GM18520 (cell line): Measurements from ENCODE around the gene SBDS.
A peak's percentile ranks its signal among the peaks of the same experiment; 100 is the strongest.
"Not testable (repeated sequence)": the region's sequence is repeated elsewhere in the genome, so short reads cannot be mapped to it uniquely, and the experiment has no call there.

Experiments used
- ATAC-seq: cut with Tn5 transposase; IDR thresholded peaks from one replicate; pipeline ENCODE4 v1.9.1; 2021; ENCODE audit not compliant: unreplicated experiment

SBDS gene

DNA sequence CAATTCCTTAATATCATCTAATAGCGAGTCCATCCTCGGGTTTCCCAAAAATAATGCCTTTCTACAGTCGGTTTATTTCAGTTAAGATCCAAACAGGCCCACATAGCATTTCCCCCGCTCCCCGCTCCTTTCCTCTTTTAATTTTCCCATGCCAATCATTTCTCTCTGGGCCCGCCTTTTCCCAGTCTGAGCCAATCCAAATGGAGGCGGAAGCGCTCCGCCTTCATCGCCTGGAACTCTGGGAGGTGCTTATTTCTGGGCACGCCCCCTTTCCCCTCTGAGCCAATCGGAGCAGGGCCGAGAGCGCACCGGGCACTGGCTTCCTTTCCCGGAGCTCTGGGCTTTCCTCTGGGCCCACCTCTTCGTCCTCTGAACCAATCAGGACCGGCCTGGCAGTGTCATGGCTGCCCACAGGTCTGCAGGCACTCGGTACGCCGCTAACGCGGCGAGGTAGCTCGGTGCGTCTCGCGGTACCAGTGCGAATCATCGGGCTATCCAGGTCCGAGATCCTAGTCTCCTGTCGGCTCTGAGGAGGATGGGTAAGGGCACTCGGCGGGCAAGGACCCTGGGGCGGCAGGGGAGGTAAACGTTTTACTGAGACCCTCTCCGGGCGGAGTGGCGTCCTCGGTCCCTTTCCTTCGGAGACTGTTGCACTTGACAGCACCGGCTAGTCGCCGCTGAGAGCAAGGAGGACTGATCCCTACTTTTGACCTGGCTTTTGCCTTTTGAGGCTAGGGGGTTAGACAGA, 1.2 kb upstream of the SBDS start, which contains the start of gene TYW1:
TYW1 (plus strand) TSS at position 390 of the 748 bp plus-strand sequence; CDS start at position 536, 146 bp downstream.
- ATAC-seq: peak; percentile 85

DNA sequence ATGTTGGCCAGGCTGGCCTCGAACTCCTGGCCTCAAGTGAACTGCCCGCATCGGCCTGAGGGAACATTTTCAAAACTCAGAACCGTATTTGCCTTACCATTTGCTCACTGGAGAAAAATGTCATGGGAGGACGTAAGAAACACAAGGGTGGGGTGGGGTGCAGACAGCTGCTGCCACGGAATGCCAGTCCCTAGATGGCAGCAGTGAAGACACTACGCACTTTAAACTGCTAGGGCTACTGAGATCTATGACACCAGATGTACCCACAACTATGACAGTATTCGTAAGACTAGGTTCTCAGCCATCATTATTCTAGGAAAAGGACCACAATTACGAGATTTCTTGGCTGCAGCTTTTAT, 716 bp downstream of the SBDS start:
- ATAC-seq: peak; percentile 21

DNA sequence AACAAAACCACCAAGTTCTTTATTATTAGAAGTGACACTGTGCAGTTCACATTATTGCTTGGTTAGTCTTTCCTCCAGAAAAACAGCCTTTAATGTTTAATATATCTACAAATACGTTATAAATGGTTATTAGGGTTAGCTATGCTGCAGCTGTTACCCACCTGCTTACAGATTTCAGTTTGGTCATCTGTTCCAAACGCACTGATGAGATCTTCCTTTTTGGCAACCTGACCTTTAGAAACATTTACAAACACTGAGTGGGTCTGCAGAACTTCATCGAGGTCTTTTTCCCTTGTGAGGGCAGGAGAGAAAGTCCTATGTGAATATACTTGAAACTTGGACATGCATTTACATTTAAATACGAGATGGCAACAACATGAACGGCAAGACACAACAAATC, 1.3 kb downstream of the SBDS start:
- ATAC-seq: not testable (repeated sequence)

DNA sequence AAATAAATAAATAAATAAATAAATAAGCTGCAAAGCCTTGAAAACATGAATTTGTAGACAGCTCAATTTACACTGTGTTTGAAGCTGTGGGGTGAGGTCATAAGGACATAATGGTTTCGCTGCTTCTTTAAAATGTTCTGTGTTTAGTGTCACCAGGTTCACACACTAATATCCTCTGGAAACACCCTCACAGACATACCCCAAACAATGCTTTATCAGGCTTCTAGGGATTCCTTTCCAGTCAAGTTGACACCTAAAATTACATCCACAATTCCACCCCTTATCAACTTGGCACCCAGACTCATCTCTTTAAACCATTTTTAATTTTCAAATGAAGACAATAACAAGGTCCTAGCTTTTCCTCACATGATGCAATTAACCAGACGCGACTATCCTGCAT, 5.8 kb downstream of the SBDS start:
- ATAC-seq: not testable (repeated sequence)

DNA sequence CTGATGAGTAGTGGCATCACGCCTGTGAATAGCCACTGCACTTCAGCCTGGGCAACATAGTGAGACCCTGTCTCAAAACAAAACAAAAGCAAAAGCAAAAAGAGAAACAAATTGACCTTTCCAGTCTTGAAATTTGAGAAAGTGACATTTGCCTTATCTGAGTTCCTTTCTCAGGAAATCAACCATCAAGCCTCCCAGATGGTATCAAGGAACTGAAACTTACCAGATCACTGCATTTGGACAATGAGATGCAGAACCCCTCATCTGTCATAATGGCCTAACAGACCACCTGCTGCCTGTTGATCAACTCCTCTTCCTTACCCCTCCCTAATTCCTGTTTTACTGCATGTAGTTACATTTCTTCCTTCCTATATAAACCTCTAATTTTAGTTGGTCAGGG, 15.1 kb downstream of the SBDS start:
- ATAC-seq: not testable (repeated sequence)

DNA sequence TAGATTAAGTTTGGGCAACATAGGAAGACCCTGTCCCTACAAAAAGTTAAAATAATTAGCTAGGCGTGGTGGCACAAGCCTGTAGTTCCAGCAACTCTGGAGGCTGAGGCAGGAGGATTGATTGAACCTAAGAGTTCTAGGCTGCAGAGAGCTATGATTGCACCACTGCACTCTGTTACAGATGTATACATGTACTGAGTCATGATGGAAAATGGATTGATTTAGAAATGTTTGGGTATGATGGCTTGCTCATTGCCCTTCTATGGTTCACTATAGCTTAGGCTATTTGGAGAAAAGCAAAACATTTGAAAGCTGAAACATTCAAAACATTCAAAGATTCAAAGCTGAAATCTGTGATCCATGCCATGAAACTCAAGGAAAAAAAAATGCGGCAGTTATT, 16.4 kb downstream of the SBDS start:
- ATAC-seq: not testable (repeated sequence)

DNA sequence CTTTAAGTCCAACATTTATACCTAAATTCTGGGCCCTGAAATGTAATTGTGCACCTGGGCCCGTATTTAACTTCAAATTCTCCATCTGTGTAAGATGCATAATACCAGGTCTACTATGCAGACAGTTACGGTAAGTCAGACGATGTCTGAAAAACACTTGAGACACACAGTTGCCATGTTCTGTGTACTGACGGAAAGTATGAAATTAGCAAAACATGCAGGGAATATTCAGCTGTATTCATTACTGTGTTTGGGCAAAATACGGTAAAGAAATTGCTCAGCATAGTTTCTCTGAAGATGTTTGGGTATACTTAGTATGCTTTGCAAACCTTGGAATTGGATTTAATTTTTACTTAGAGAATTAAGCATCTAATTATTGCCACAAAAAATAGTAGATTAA, 17.1 kb downstream of the SBDS start:
- not testable (repeated sequence) for ATAC-seq

DNA sequence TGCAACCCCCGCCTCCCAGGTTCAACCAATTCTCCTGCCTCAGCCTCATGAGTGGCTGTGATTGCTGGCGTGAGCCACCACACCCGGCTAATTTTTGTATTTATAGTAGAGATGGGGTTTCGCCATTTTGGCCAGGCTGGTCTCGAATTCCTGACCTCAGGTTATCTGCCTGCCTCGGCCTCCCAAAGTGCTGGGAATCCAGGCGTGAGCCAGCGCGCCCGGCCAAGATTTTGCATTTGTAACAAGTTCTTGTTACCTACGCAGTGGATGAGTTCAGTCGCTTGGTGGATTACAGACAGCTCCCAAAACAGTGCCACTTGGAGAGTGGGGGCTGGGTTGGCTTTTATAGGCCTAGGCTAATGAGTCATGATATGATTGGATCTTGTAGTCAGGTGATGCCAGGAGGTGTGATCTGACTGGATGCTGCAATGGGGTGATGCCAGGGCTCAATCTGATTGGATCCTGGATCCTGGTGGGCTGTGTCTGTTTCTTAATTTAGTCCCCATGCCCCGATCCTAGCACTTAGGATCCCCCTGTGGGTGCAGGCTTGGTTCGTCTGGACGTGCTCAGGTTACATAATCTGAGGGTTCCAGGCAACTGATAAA, 20.3 kb downstream of the SBDS start:
- ATAC-seq: no peak

DNA sequence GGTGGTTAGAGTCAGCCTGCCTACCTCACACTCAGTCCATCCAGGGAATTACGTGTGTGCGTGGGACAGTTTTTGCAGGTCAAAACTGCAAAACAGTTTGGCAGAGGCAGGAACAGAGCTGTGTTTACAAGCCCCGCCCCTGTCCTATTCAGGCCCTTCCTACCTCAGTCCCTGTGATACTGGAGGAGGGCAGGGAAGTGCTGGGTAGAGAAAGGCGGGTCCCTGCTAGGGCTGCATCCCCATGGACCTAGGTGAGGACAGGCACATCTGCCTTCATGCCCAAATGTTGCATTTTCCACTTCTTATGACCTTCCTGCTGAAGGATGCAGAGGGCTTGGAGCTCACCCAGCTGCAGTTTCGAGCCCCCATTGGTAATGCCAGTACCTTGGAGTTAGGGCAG, 25.1 kb downstream of the SBDS start:
- no peak for ATAC-seq

DNA sequence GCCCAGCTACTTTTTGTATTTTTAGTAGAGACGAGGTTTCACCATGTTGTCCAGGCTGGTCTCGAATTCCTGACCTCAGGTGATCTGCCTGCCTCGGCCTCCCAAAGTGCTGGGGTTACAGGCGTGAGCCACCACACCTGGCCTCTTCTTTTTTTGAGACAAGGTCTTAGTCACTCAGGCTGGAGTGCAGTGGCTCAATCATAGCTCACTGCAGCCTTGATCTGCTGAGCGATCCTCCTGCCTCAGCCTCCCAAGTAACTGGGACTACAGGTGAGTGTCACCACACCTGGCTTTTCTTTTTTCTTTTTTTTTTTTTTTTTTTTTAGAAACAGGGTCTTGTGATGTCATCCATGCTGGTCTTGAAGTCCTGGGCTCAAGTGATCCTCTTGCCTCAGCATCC, 26.4 kb downstream of the SBDS start:
- ATAC-seq: not testable (repeated sequence)

DNA sequence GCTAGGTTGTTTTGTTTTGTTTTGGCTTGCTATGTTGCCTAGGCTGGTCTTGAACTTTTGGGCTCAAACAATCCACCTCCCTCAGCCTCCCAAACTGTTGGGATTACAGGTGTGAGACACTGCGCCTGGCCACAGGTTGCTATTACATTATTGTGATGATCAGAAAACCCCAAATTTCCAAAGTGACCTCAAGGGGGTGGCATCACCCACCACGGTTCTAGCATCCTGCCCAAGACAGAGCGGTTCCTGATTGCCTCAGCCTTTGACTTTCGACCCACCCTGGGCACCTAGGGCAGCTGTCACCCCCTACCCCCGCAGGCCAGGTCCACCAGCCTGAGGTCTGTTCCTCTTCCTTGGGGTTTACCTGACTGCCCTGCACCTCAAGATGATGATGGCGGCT, 28.4 kb downstream of the SBDS start:
- no peak for ATAC-seq

DNA sequence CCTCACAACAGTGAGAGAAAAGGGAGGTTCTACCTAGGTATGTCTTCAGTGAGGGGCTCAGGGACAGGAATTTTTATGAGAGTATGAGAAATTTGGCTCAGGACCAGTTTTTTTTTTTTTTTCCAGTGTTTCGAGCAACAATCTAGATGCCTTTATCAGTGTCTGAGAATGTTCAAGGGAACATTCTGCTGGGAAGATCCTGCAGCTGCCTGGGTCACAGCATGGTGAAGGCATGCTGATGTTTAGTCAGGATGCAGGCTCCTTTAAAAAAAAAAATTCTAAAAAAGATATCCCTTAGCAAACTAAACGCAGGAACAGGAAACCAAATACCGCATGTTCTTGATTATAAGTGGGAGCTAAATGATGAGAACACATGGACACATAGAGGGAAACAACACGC, 31.0 kb downstream of the SBDS start:
- no peak for ATAC-seq

DNA sequence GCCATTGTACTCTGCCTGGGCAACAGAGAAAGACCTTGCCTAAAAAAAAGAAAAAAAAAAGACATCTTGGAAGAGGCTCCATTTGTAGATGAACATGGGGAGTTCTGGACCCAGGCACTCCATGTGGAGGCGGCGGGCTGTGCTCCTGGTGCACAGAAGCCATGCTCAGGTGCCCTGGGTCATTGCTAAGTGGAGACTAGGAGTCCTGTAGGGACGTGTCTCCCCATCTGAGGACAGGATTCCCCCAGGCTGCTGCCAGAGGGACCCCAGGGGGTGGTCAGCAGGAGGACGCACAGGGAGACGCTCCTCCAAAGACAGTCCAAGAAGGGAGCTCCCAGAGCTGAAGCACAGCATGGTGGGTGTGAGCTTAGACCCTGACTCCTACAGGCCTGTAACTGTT, 34.3 kb downstream of the SBDS start:
- no peak for ATAC-seq

DNA sequence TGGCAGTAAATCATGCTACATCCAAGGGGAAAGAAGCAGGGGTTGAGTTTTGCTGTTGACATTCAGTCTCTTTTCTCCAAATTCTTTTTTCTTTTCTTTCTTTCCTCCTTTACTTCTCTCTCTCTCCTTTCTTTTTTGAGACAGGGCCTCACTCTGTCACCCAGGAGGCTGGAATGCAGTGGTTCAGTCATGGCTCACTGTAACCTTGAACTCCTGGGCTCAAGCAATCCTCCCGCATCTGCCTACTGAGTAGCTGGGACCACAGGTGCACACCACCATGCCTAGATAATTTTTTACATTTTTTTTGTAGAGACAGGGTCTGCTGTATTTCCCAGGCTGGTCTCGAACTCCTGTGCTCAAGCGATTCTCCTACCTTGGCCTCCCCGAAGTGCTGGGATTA, 35.2 kb downstream of the SBDS start:
- ATAC-seq: no peak

DNA sequence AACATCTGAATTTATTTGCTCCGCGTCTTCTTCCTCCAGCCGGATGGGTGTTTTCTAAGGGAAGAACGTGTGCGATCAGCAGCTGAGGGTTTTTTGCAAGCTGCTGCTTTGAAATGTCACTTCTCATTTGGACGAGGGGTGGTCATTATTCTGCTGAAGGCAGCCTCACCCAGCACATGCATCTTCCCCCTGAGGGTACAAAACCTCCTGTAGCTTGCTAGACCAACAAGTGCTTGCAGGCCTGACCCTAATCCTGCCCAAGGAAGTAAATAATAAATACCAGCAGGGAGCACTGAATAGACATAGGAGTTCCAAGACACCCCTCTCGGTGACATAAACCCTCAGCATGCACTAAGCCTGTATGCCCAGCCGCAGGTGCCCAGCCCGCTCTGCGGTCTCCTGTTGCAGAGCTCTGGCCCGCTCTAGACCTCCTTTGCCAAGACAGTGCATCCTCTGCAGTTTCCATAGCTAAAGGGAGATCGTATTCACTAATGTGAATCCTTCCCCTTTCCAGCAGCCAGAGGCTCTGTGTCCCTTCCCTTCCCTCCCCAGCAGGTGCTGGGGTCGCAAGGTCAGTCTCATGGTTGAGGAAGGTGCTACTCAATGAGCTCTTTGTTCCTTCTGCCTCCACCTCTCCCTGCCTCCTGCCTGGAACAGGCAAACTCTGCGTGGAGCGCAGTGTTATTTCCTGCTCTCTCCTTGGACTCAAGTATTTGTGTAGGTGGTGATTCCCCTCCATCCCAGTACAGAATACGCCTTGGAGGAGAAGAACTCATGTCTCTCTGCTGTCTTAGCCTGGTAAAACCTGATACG, 36.6 kb downstream of the SBDS start:
- ATAC-seq: no peak

DNA sequence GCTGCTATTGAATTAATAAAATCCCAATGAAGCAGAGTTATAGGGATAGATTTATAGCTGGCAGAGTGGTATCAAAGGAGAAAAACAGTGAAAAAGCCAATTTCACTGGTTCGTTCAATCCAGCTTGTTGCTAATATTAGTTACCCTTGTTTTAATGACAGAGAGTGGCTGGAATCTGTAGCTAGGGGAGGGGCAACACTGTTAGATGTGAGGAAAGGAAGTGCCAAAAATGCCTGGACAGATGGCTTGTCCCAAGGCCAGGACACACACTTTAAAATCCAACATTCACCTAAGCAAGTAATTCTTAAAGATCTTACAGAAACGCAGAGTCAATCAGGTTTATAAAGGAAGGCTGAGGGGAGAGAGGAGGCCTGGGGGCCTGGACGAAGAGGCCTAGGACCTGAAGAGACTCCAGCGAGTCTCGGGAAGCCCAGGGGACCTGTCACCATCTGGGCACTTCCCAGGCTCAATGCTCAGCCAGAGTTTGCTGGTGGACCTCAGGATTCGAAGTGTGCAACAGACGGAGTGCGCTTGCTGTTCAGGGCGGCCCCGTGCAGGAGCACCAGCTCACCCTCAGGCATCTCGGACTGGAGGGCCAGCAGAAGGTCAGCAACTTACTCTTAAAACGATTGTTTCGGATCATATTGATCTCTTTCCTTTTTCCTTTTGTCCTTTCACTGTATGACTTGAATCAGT, 37.6 kb downstream of the SBDS start:
- ATAC-seq: no peak

DNA sequence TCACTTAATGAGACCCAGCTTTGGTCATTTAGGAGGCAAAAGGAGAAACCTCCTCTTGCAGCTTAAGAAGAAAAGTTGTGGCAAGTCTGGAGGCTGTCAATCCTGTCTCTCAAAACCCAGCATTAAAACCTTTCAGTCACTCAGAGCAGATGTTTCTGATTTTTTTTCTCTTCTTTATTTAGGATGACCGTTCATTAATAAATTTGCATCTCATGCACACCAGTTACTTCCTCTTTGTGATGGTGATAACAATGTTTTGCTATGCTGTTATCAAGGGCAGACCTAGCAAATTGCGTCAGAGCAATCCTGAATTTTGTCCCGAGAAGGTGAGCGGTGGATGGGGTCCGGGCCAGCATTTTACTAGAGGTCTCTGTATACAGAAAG, 42.4 kb downstream of the SBDS start:
- no peak for ATAC-seq

DNA sequence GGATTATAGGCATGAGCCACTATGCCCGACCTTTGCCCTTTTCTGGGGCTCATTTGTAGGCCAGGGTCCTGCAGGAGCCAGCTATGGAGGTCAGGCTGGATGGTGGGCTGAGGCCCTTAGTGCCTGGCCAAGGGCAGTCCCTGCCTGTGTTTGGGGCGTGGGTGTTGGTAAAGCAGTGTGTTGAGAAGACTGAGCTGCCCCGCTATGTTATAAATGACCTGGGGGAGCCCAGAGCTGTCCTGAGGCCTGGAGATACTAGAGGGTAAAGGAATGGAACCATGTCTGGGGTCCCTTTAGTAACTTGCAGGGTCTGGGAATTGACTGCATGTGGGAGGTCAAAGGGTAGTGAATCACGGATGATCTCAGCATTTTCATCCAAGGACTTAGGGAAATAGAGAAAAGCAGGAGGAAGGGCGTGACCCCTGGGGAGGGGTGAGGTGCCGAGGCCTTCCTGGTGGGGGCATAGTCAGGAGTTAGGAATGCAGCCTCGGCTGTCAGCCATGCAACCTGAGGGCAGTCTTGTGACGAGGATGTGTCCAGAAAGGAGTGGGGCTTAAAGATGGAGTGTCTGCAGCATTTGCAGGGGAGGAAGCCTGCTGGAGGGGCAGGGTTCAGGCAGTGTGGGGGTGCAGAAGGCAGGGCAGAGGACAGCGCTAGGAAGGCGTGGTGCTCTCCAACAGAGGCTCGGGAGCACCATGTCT, 42.9 kb downstream of the SBDS start:
- no peak for ATAC-seq

DNA sequence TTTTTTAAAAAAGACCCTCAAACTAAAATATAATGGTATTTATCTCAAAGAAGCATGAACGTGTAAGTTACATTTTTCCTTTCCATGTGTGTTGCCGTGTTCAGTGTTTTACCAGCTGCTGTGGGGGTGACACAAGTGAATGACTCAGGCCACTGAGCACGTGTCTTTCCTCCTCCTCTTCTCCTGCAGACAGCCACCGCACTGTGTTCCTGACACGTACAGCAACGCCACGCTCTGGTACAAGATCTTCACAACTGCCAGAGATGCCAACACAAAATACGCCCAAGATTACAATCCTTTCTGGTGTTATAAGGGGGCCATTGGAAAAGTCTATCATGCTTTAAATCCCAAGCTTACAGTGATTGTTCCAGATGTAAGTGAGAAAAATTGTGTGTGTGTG, 44.6 kb downstream of the SBDS start:
- ATAC-seq: no peak

DNA sequence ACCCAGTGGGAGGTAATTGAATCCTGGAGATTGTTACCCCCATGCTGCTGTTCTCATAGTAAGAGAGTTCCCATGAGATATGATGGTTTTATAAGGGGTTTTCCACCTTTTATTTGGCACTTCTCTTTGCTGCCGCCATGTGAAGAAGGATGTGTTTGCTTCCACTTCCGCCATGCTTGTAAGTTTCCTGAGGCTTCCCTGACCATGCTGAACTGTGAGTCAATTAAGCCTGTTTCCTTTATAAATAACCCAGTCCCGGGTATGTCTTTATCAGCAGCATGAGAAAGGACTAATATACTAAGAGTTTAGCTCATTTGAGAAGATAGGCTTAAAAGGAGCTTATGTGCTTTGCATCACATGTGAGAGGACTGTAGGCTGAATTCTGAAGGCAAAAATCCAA, 45.1 kb downstream of the SBDS start:
- no peak for ATAC-seq
